HG03025 (cell line): ENCODE data around the gene P2RX7.

Experiments used
- ATAC-seq: cut with Tn5 transposase; IDR thresholded peaks from one replicate; pipeline ENCODE4 v1.9.1; 2021; ENCODE audit warnings: mild to moderate bottlenecking, moderate library complexity; ENCODE audit not compliant: unreplicated experiment, low FRiP score

Gene P2RX7

GRCh38 chr12:121108492-121108891 is 24.2 kb upstream of the P2RX7 start:
- ATAC-seq: no peak

GRCh38 chr12:121110211-121110940 is 22.3 kb upstream of the P2RX7 start:
- no peak for ATAC-seq

GRCh38 chr12:121111684-121112083 is 21.0 kb upstream of the P2RX7 start:
- no peak for ATAC-seq

- no peak for ATAC-seq
Measured at GRCh38 chr12:121112496-121112895, 20.2 kb upstream of the P2RX7 start.

GRCh38 chr12:121113057-121113456 is 19.6 kb upstream of the P2RX7 start:
- ATAC-seq: no peak

GRCh38 chr12:121114019-121114639 is 18.5 kb upstream of the P2RX7 start:
- no peak for ATAC-seq

GRCh38 chr12:121114806-121115205 is 17.9 kb upstream of the P2RX7 start:
- ATAC-seq: no peak

GRCh38 chr12:121115530-121115929 is 17.1 kb upstream of the P2RX7 start:
- ATAC-seq: no peak

GRCh38 chr12:121116318-121117225 is 16.1 kb upstream of the P2RX7 start:
- ATAC-seq: no peak

- ATAC-seq: no peak
Measured at GRCh38 chr12:121117226-121117777, 15.4 kb upstream of the P2RX7 start.

- no peak for ATAC-seq
Measured at GRCh38 chr12:121120323-121120722, 12.4 kb upstream of the P2RX7 start.

GRCh38 chr12:121120989-121121755 is 11.5 kb upstream of the P2RX7 start:
- ATAC-seq: no peak

GRCh38 chr12:121121805-121122204 is 10.9 kb upstream of the P2RX7 start:
- no peak for ATAC-seq

- ATAC-seq: no peak
Measured at GRCh38 chr12:121123488-121123887, 9.2 kb upstream of the P2RX7 start.

GRCh38 chr12:121124402-121125109 is 8.1 kb upstream of the P2RX7 start:
- ATAC-seq: no peak

- ATAC-seq: no peak
Measured at GRCh38 chr12:121127501-121127900, 5.2 kb upstream of the P2RX7 start.

GRCh38 chr12:121128908-121129810 is 3.5 kb upstream of the P2RX7 start:
- ATAC-seq: peak; percentile 61

GRCh38 chr12:121129811-121130147 is 2.9 kb upstream of the P2RX7 start:
- no peak for ATAC-seq
